Omental fat pad (tissue), 4 donors: ENCODE measurements around the gene TRIM65. TPM values are rescaled to one million over a fixed set of nuclear protein-coding genes. Genes with fewer than 3 reads are reported as not detected.

Experiments used
- ATAC-seq: fragments of 150-250 bp; one replicate; pipeline ENCODE4 v1.9.1; 2016; ENCODE audit warnings: mild to moderate bottlenecking, moderate library complexity; ENCODE audit not compliant: low FRiP score
- DNase-seq: peaks from one replicate; pipeline ENCODE4 v3.0.0-alpha.2; 2019; ENCODE audit warnings: low spot score
- CTCF ChIP-seq, 3 donors: fragments of 450-650 bp; IDR thresholded peaks; one replicate each; pipeline ENCODE4 v1.5.1; 2016 to 2017; ENCODE audit warnings: antibody characterized with exemption in 3 of 3, mild to moderate bottlenecking in 3 of 3, moderate library complexity in 2 of 3
- total RNA-seq, 4 donors: library from RNA; depleted of rRNA; stranded (reverse); fragments of >200 nt; gene quantifications; one replicate each; pipeline ENCODE4 v1.1.0, GENCODE V29; 2016

Gene TRIM65
- total RNA-seq, 4 donors from 2014 or later = 10.0 to 37.4 (median 16.2) TPM

DNA sequence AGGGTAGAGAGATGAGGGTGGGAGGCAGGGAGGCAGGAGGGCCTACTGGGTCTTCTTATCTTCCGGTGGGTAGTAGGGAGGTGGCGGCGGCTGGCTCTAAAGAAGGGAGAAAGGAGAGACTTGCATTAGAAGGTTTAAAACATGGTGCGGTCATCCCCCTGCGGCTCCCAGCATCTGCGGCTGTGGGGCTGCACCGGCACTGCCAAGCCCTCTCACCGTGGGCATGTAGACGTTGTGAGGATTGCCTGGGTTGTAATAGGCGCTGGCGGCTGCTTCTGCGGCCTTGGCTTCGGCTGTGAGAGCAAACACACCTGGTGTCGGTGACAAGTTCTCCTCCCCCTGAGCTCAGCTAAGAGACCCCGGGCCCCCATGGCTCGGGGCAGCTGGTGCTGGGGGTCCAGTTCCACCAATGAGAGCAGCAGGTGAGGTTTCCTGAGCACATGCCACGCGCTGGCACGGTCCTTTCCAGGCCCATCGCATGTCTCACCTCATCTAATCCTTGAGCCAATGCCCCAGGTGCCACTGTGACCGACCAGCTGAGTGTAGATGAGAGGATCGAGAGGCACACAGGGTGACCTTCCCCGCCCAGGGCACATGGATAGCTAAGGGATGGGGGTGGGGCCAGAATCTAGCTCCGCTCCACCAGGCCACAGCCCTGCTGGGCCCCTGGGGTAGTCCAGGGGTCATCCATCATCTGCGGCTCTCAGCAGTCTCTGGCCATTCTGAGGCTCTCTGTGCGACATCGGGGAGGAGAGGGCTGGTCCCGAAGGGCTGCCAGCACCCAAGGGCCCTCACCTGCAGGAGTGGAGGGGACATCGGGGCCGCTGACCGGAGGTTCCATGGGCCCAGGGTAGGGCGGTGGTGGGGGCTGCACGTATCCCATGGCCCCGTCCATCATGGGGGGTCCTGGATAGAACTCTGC lies 49.8 kb downstream of the TRIM65 start:
- DNase-seq (no peak), ATAC-seq (no peak)
- TF ChIP-seq CTCF (IDR thresholded peaks at IDR 0.05) = no peak

DNA sequence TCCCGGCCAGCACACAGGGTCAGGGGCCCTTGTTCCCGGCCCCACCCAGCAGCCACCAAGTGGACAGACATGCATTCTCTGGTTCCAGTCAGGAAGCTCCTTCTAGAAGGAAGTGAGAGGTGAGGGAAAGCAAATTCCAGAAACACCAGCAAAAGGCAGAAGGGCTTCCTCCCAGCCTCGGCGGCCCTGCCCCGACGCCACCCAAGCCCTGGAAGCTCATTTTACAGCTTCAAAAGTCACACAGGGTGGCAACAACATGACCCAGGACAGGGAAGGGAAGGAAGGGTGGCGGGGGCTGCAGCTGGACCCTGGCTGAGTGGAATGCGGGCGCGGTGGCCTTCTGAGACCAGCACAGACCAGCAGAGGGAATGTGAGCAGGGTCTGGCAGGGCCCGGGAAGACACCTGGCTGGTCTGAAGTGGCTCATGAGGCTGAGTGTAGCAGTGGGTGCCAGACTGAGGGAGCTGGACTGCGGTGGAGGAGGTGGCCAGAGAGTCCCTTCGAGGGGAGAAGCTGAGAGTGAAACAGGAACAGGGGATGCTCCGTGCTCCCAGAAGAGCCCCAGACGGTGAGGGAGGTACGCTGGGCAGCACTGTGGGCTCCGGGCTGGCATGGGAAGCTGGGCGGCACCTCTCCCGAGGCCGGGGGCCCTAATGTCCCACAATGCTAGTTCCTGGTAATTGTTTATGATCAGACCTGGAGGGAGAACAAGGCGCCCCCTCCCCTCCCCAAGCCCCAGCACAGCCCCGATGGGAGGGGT lies 50.6 kb downstream of the TRIM65 start:
- DNase-seq = no peak
- no peak for ATAC-seq
- TF ChIP-seq CTCF (IDR thresholded peaks at IDR 0.05) = no peak

DNA sequence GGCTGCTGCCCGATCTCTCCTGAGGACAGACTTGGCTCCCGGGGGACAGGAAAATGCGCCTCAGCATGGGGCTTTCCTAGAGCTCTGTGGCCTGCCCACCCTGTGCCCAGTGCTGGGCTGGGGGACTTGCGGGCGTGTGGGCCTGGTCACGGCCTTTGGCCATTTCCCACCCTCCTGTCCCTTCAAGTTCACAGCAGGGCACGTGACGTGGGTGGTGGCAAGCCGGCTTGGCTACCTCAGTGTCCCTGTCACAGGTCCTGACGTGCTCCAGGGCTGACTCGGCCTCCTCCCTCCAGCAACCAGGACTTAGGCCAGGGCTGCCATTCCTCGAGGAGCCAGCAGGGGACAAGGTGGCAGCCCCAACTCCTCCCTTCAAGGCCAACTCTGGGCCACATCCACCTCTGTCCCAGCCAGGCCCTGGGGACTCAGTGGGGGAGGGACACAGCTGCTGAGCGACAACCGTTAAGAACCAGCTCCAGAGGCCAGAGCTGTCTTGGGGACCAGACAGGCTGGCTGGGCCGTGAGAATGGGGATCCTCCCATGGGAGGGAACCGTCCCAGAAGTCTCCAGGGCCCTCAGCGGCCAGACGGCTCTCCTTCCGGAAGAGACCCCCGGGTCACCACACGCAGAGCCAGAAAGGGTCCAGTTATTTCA lies 51.6 kb downstream of the TRIM65 start:
- ATAC-seq (peak; percentile 49), DNase-seq (no peak)
- peak in 2 of 3 donors; percentile 33 to 68 for TF ChIP-seq CTCF (IDR thresholded peaks at IDR 0.05)

DNA sequence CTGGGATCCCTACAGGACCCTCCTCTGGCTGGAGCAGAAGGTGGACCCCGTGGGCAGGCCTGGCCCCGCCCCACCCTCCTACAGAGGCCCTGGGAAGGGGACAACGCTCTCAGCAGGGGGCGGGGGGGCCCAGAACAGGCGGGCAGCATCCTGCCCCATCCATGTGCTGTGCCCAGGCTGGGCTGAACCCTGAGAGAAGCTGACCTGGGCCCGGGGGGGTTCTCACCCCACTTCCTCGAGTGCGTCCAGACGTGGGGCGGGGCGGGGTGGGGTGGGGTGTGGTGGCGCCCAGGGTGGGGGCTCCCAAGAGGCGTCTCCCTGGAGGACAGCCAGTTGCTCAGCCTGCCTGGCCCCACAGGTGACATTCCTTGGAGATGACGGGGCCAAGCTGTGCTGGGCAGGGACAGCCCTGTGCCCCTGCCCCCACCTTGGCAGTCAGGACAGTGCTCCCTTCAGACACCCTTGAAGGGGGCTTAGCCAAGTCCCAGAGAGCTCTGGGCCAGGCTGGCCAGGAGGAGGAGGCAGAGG lies 52.2 kb downstream of the TRIM65 start:
- TF ChIP-seq CTCF (IDR thresholded peaks at IDR 0.05) = no peak
- DNase-seq (no peak), ATAC-seq (peak; percentile 6)

DNA sequence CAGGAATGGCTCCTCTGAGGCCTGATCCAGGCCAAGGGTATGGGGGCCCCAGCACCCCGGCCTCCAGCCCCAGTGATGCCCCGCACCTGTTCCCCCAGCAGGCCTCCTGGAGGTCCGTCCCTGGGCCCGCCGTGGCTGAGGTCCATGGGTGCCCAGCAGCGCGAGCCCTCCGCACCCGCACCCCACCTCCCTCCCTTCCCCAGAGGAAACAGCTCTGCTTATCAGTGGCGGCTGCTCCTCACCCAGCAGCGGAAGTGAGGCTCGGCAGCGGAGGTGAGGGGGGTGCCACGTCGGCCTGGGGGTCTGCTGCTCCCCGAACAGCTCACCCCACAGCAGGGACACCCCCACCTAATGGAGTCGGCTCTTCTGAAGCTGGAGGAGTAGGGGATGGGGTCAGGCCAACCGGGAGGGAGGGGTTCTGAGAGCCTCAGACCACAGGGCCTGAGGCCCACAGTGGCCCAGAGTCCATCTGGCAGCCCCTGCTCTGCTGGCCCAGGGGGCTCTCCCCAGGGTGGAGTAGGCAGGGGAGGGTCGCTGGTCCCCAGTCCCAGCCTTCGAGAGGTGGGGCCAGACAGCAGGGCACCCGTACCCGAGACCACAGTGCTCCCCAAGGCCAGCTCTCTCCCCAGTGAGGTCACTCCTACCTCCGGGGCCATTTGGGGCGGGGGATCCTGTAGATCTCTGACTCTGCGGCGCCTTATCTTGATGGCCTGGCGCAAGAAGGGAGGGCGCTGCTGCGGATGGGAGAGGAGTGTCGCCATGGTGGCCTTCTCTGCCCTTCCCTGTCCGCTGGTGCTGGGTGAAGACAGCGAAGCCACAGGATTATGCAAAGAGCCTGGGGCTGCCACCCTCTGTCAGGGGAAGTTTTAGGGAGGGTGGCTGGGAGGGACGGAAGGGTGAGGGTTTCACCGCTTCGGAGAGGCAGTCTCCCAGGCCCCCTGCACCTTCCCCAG lies 52.9 kb downstream of the TRIM65 start, which contains the start of gene UNC13D:
Gene UNC13D, minus strand, starts transcription at position 828 of the 953 bp plus-strand sequence. Its CDS starts 67 bp downstream, at position 761.
- TF ChIP-seq CTCF (IDR thresholded peaks at IDR 0.05) = no peak
- ATAC-seq (peak; percentile 2), DNase-seq (no peak)
